Measurements from ENCODE around the gene ATXN7L1.

The ATXN7L1 gene

GRCh38 chr7:105831824-105832535 is 44.4 kb downstream of the ATXN7L1 start:
- Histone ChIP-seq H3K9me3 (ENCODE audit: insufficient read depth, low read depth, low read length) (no peaks in the 10 kb centered on the region), H3K4me1 (ENCODE audit: insufficient read depth, low read length) (peaks cover 28% of the 10 kb centered on the region), H3K9ac (ENCODE audit: low read depth, low read length) (no peak overlapping the region), H3K36me3 (ENCODE audit: insufficient read depth, low read depth, low read length) (no peaks in the 10 kb centered on the region), H3K27me3 (ENCODE audit: insufficient read depth, low read length) (peaks cover 2% of the 10 kb centered on the region; the same call in 1 of the 2 replicates), H3K4me3 (ENCODE audit: low read length) (no peak overlapping the region), H3K27ac (ENCODE audit: low read length) (no peak overlapping the region)

- Histone ChIP-seq H3K36me3 (ENCODE audit: insufficient read depth, low read depth, low read length) (no peaks in the 10 kb centered on the region), H3K9ac (ENCODE audit: low read depth, low read length) (no peak overlapping the region), H3K4me3 (ENCODE audit: low read length) (no peak overlapping the region), H3K27me3 (ENCODE audit: insufficient read depth, low read length) (no peaks in the 10 kb centered on the region), H3K9me3 (ENCODE audit: insufficient read depth, low read depth, low read length) (no peaks in the 10 kb centered on the region), H3K27ac (ENCODE audit: low read length) (no peak overlapping the region), H3K4me1 (ENCODE audit: insufficient read depth, low read length) (peaks cover 27% of the 10 kb centered on the region)
These were observed 45.1 kb downstream of the ATXN7L1 start for GRCh38 chr7:105831302-105831620.

GRCh38 chr7:105830405-105831301 is 45.7 kb downstream of the ATXN7L1 start:
- H3K4me3 ChIP-seq (ENCODE audit: low read length), result no peak overlapping the region
- H3K4me1 ChIP-seq (ENCODE audit: insufficient read depth, low read length), result peaks cover 27% of the 10 kb centered on the region
- H3K9ac ChIP-seq (ENCODE audit: low read depth, low read length), result no peak overlapping the region
- no peak overlapping the region for H3K27ac ChIP-seq (ENCODE audit: low read length)
- no peaks in the 10 kb centered on the region for H3K36me3 ChIP-seq (ENCODE audit: insufficient read depth, low read depth, low read length)
- H3K27me3 ChIP-seq (ENCODE audit: insufficient read depth, low read length), result no peaks in the 10 kb centered on the region
- H3K9me3 ChIP-seq (ENCODE audit: insufficient read depth, low read depth, low read length), result no peaks in the 10 kb centered on the region

GRCh38 chr7:105829681-105830322 is 46.6 kb downstream of the ATXN7L1 start:
- Histone ChIP-seq H3K9ac (ENCODE audit: low read depth, low read length) (no peak overlapping the region), H3K4me3 (ENCODE audit: low read length) (no peak overlapping the region), H3K9me3 (ENCODE audit: insufficient read depth, low read depth, low read length) (no peaks in the 10 kb centered on the region), H3K27ac (ENCODE audit: low read length) (no peak overlapping the region), H3K36me3 (ENCODE audit: insufficient read depth, low read depth, low read length) (no peaks in the 10 kb centered on the region), H3K27me3 (ENCODE audit: insufficient read depth, low read length) (no peaks in the 10 kb centered on the region), H3K4me1 (ENCODE audit: insufficient read depth, low read length) (peaks cover 26% of the 10 kb centered on the region)

- H3K27ac ChIP-seq (ENCODE audit: low read length), result no peak overlapping the region
- no peaks in the 10 kb centered on the region for H3K27me3 ChIP-seq (ENCODE audit: insufficient read depth, low read length)
- H3K36me3 ChIP-seq (ENCODE audit: insufficient read depth, low read depth, low read length), result no peaks in the 10 kb centered on the region
- peaks cover 23% of the 10 kb centered on the region for H3K4me1 ChIP-seq (ENCODE audit: insufficient read depth, low read length)
- H3K4me3 ChIP-seq (ENCODE audit: low read length), result no peak overlapping the region
- H3K9me3 ChIP-seq (ENCODE audit: insufficient read depth, low read depth, low read length), result no peaks in the 10 kb centered on the region
- no peak overlapping the region for H3K9ac ChIP-seq (ENCODE audit: low read depth, low read length)
These were observed 48.3 kb downstream of the ATXN7L1 start for GRCh38 chr7:105828141-105828540.

- H3K4me1 ChIP-seq (ENCODE audit: insufficient read depth, low read length), result peaks cover 15% of the 10 kb centered on the region
- H3K27me3 ChIP-seq (ENCODE audit: insufficient read depth, low read length), result no peaks in the 10 kb centered on the region
- no peak overlapping the region for H3K4me3 ChIP-seq (ENCODE audit: low read length)
- H3K27ac ChIP-seq (ENCODE audit: low read length), result no peak overlapping the region
- no peaks in the 10 kb centered on the region for H3K9me3 ChIP-seq (ENCODE audit: insufficient read depth, low read depth, low read length)
- H3K9ac ChIP-seq (ENCODE audit: low read depth, low read length), result no peak overlapping the region
- H3K36me3 ChIP-seq (ENCODE audit: insufficient read depth, low read depth, low read length), result no peaks in the 10 kb centered on the region
These were observed 49.1 kb downstream of the ATXN7L1 start for GRCh38 chr7:105827151-105827875.

- no peaks in the 10 kb centered on the region for H3K9me3 ChIP-seq (ENCODE audit: insufficient read depth, low read depth, low read length)
- H3K27me3 ChIP-seq (ENCODE audit: insufficient read depth, low read length), result no peaks in the 10 kb centered on the region
- H3K36me3 ChIP-seq (ENCODE audit: insufficient read depth, low read depth, low read length), result no peaks in the 10 kb centered on the region
- peaks cover 13% of the 10 kb centered on the region for H3K4me1 ChIP-seq (ENCODE audit: insufficient read depth, low read length)
- H3K9ac ChIP-seq (ENCODE audit: low read depth, low read length), result no peak overlapping the region
- no peak overlapping the region for H3K4me3 ChIP-seq (ENCODE audit: low read length)
- H3K27ac ChIP-seq (ENCODE audit: low read length), result no peak overlapping the region
These were observed 50.3 kb downstream of the ATXN7L1 start for GRCh38 chr7:105826143-105826542.

GRCh38 chr7:105825371-105825770 is 51.0 kb downstream of the ATXN7L1 start:
- H3K27me3 ChIP-seq (ENCODE audit: insufficient read depth, low read length), result no peaks in the 10 kb centered on the region
- H3K27ac ChIP-seq (ENCODE audit: low read length), result no peak overlapping the region
- H3K9ac ChIP-seq (ENCODE audit: low read depth, low read length), result no peak overlapping the region
- no peaks in the 10 kb centered on the region for H3K36me3 ChIP-seq (ENCODE audit: insufficient read depth, low read depth, low read length)
- peaks cover 8% of the 10 kb centered on the region for H3K4me1 ChIP-seq (ENCODE audit: insufficient read depth, low read length)
- H3K9me3 ChIP-seq (ENCODE audit: insufficient read depth, low read depth, low read length), result no peaks in the 10 kb centered on the region
- H3K4me3 ChIP-seq (ENCODE audit: low read length), result no peak overlapping the region

GRCh38 chr7:105822806-105823205 is 53.6 kb downstream of the ATXN7L1 start:
- H3K27me3 ChIP-seq (ENCODE audit: insufficient read depth, low read length), result no peaks in the 10 kb centered on the region
- no peak overlapping the region for H3K9ac ChIP-seq (ENCODE audit: low read depth, low read length)
- H3K9me3 ChIP-seq (ENCODE audit: insufficient read depth, low read depth, low read length), result no peaks in the 10 kb centered on the region
- no peaks in the 10 kb centered on the region for H3K36me3 ChIP-seq (ENCODE audit: insufficient read depth, low read depth, low read length)
- H3K4me1 ChIP-seq (ENCODE audit: insufficient read depth, low read length), result no peaks in the 10 kb centered on the region
- H3K4me3 ChIP-seq (ENCODE audit: low read length), result no peak overlapping the region
- no peak overlapping the region for H3K27ac ChIP-seq (ENCODE audit: low read length)

GRCh38 chr7:105821527-105821926 is 54.9 kb downstream of the ATXN7L1 start:
- Histone ChIP-seq H3K4me1 (ENCODE audit: insufficient read depth, low read length) (no peaks in the 10 kb centered on the region), H3K4me3 (ENCODE audit: low read length) (no peak overlapping the region), H3K27ac (ENCODE audit: low read length) (no peak overlapping the region), H3K27me3 (ENCODE audit: insufficient read depth, low read length) (no peaks in the 10 kb centered on the region), H3K36me3 (ENCODE audit: insufficient read depth, low read depth, low read length) (no peaks in the 10 kb centered on the region), H3K9ac (ENCODE audit: low read depth, low read length) (no peak overlapping the region), H3K9me3 (ENCODE audit: insufficient read depth, low read depth, low read length) (no peaks in the 10 kb centered on the region)

GRCh38 chr7:105820363-105821066 is 55.9 kb downstream of the ATXN7L1 start:
- no peak overlapping the region for H3K4me3 ChIP-seq (ENCODE audit: low read length)
- H3K9ac ChIP-seq (ENCODE audit: low read depth, low read length), result no peak overlapping the region
- H3K4me1 ChIP-seq (ENCODE audit: insufficient read depth, low read length), result no peaks in the 10 kb centered on the region
- no peaks in the 10 kb centered on the region for H3K9me3 ChIP-seq (ENCODE audit: insufficient read depth, low read depth, low read length)
- H3K36me3 ChIP-seq (ENCODE audit: insufficient read depth, low read depth, low read length), result no peaks in the 10 kb centered on the region
- H3K27ac ChIP-seq (ENCODE audit: low read length), result no peak overlapping the region
- H3K27me3 ChIP-seq (ENCODE audit: insufficient read depth, low read length), result no peaks in the 10 kb centered on the region
